Stomach (tissue), 9 donors: ENCODE measurements around the gene P4HA3. TPM values are rescaled to one million over a fixed set of nuclear protein-coding genes. Genes with fewer than 3 reads are reported as not detected.

Source experiments
- DNase-seq, 2 donors: peaks; one replicate each; pipeline versions ENCODE4 v3.0.0 to v3.0.0-alpha.2; 2013 to 2019
- H3K27ac ChIP-seq, 5 donors: fragments of 200-600 bp in 4 of 5; sonication (generic) in 4 of 5; one replicate each; pipeline ENCODE4 v1.5.1; 2013 to 2019; ENCODE audit warnings: mild to moderate bottlenecking in 1 of 5, moderate library complexity in 1 of 5
- H3K27me3 ChIP-seq, 3 donors: fragments of 200-600 bp; sonication (generic); one replicate each; pipeline ENCODE4 v1.5.1; 2017 to 2019; ENCODE audit warnings: mixed run types in 1 of 3
- H3K36me3 ChIP-seq, 4 donors: fragments of 200-600 bp; sonication (generic); 1 replicate in 3 of 4; 2 replicates in 1 of 4; pipeline ENCODE4 v1.5.1; 2016 to 2019
- H3K4me1 ChIP-seq, 4 donors: fragments of 200-600 bp; sonication (generic); one replicate each; pipeline ENCODE4 v1.5.1; 2016 to 2019
- H3K4me3 ChIP-seq, 4 donors: fragments of 200-600 bp; sonication (generic) in 3 of 4; one replicate each; pipeline ENCODE4 v1.5.1; 2016 to 2019; ENCODE audit warnings: mild to moderate bottlenecking in 1 of 4
- H3K9me3 ChIP-seq, 4 donors: fragments of 200-600 bp; sonication (generic); one replicate each; pipeline ENCODE4 v1.5.1; 2016 to 2019
- EP300 ChIP-seq: sonication (generic); formaldehyde crosslinking; IDR thresholded peaks from one replicate; pipeline ENCODE4 v1.6.1; 2017; ENCODE audit warnings: antibody characterized with exemption
- POLR2A ChIP-seq, 4 donors: fragments of 450-650 bp; IDR thresholded peaks; one replicate each; pipeline ENCODE4 v1.6.1; 2016; ENCODE audit warnings: antibody characterized with exemption in 4 of 4, control low read depth in 2 of 4, mild to moderate bottlenecking in 1 of 4, moderate library complexity in 1 of 4
- POLR2AphosphoS5 ChIP-seq, 3 donors: sonication (generic); formaldehyde crosslinking; IDR thresholded peaks; one replicate each; pipeline ENCODE4 v1.6.1; 2016; ENCODE audit warnings: antibody characterized with exemption in 3 of 3
- WGBS, 5 donors: extraction: QIAGEN DNeasy Blood & Tissue Kit in 3 of 5; methylation state at CpG; one replicate each; pipeline versions ENCODE4 v1.1.5 to v1.1.7; 2013 to 2018; 5-methylcytosine and 5-hydroxymethylcytosine counted together
- intact Hi-C: fragments of 100-400 bp; cut with DNase I; formaldehyde crosslinking; loops from one replicate; pipeline ENCODE4 v1.15.1; 2023; ENCODE audit warnings: low total_unique reads
- polyA plus RNA-seq, 3 donors: library from polyadenylated mRNA; stranded (reverse); fragments of 200-250 nt; gene quantifications; one replicate each; pipeline ENCODE4 v1.2.3, GENCODE V29; 2013
- total RNA-seq, 5 donors: library from RNA; depleted of rRNA; stranded (reverse); fragments of >200 nt; gene quantifications; one replicate each; pipeline versions ENCODE4 v1.1.0 to v1.2.3, GENCODE V29; 2014 to 2016
- TF ChIP-seq, protein P1 (sequence below), 7 experiments: fragments of 450-650 bp in 4 of 7; fragments of 200-600 bp in 3 of 7; sonication (generic) in 3 of 7; IDR thresholded peaks; one replicate each; pipeline ENCODE4 v1.5.1; 2016 to 2019; ENCODE audit warnings: antibody characterized with exemption in 7 of 7, control low read depth in 2 of 7, mild to moderate bottlenecking in 1 of 7
- donor health status: healthy with polysubstance abuse.
- donor health status: Bipolar disorder and iron deficiency.
- donor health status: healthy.

P4HA3 gene
- total and polyA plus RNA-seq, 8 donors: 0.28 to 2.6 (median 0.71) TPM; not detected in 4

DNA sequence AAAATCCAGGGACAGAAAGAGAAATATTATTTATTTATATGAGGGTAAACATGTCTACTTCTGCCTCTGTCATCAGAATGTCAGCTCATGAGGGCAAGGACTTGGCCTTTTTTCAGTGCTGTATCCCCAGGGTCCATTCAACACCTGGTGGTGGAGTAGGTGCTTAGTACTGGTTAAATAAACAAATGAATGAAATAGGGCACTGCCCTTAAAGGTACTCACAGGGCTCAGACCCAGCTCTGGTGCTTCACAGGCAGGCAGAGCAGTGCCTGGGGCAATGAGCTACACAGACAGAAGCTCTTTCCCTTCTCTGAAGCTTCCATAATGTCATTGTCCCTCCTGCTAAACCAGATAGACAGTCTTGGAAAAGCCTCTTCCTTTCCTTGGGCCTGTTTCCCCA is 30.9 kb downstream of the P4HA3 start:
- peaks cover 0 to 8% (median 0%) of the 10 kb centered on the region in 4 donors for H3K4me1 ChIP-seq
- H3K27me3 ChIP-seq: no peaks in the 10 kb centered on the region
- no peaks in the 10 kb centered on the region for H3K36me3 ChIP-seq
- intact Hi-C loops: no loop called here
- no peak overlapping the region for H3K27ac ChIP-seq
- H3K9me3 ChIP-seq: no peaks in the 10 kb centered on the region
- DNase-seq: no peak
- no peak for TF ChIP-seq POLR2A (IDR thresholded peaks at IDR 0.05)
- no peak for TF ChIP-seq EP300
- no peak for TF ChIP-seq POLR2AphosphoS5 (IDR thresholded peaks at IDR 0.05)
- TF ChIP-seq, protein P1, sequence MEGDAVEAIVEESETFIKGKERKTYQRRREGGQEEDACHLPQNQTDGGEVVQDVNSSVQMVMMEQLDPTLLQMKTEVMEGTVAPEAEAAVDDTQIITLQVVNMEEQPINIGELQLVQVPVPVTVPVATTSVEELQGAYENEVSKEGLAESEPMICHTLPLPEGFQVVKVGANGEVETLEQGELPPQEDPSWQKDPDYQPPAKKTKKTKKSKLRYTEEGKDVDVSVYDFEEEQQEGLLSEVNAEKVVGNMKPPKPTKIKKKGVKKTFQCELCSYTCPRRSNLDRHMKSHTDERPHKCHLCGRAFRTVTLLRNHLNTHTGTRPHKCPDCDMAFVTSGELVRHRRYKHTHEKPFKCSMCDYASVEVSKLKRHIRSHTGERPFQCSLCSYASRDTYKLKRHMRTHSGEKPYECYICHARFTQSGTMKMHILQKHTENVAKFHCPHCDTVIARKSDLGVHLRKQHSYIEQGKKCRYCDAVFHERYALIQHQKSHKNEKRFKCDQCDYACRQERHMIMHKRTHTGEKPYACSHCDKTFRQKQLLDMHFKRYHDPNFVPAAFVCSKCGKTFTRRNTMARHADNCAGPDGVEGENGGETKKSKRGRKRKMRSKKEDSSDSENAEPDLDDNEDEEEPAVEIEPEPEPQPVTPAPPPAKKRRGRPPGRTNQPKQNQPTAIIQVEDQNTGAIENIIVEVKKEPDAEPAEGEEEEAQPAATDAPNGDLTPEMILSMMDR (IDR thresholded peaks at IDR 0.05): no peak
- H3K4me3 ChIP-seq: no peak overlapping the region

DNA sequence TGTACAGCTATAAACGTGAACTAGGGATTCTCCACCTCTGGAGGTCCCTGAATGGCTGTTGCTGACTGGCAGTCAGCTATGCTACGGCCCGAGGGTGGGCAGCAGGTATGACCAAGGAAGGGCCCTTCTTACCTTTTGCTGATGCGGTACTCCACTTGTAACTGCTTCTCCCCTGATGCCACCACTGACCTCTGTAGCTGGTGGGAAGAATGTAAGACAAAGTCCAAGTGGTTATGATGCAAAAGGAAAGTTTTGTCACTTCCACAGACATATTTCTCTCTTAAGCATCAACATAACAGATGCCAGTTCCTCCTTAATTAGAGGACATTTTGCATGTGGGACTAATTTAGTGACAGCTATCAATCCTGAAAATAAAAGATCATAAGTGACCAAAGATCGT is 32.2 kb downstream of the P4HA3 start:
- H3K27me3 ChIP-seq: no peaks in the 10 kb centered on the region
- H3K9me3 ChIP-seq: no peaks in the 10 kb centered on the region
- H3K27ac ChIP-seq: peak overlapping the region in 4 of 5 donors; percentile 12 to 39 (median 22)
- DNase-seq: no peak
- no peaks in the 10 kb centered on the region for H3K36me3 ChIP-seq
- intact Hi-C loops: no loop called here
- no peak overlapping the region for H3K4me3 ChIP-seq
- TF ChIP-seq POLR2AphosphoS5 (IDR thresholded peaks at IDR 0.05) (no peak), EP300 (no peak)
- TF ChIP-seq, protein P1 (IDR thresholded peaks at IDR 0.05): no peak
- 80 to 87% (median 84%) methylated on average over 5 of the region's 5 CpGs for WGBS, 5 donors
- H3K4me1 ChIP-seq: peaks cover 0 to 8% (median 0%) of the 10 kb centered on the region in 4 donors

DNA sequence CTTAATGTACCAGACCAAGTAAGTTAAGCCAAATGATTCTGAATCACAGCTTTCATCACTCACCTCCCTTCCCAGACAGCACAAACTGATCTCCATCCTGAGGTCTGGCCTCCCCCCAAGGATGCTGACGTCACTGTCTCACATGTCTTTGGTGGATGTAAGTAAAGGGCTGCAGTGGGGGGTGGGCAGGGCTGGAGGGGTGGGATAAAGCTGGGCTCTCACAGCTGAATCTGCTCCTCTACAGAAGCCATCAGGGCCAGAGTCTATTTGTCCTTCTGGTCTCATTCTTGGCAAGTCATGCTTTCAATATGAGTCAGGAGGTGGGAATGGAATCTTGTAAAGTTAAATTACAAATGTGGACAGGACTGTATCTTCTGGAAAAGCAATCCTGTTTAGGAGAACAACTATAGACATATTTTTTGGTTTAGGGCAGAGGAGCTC is 32.7 kb downstream of the P4HA3 start:
- Histone ChIP-seq H3K4me3 (no peak overlapping the region), H3K9me3 (no peaks in the 10 kb centered on the region), H3K36me3 (no peaks in the 10 kb centered on the region), H3K27me3 (no peaks in the 10 kb centered on the region), H3K27ac (peak overlapping the region in 4 of 5 donors; percentile 12 to 39 (median 22)), H3K4me1 (peaks cover 0 to 5% (median 0%) of the 10 kb centered on the region in 4 donors)
- 56 to 76% (median 76%) methylated on average over 1 of the region's 1 CpG for WGBS, 5 donors
- TF ChIP-seq POLR2AphosphoS5 (IDR thresholded peaks at IDR 0.05): peak in 1 of 3 donors; percentile 12
- TF ChIP-seq EP300: no peak
- intact Hi-C loops: no loop called here
- peak in 1 of 2 donors; percentile 66 for DNase-seq

DNA sequence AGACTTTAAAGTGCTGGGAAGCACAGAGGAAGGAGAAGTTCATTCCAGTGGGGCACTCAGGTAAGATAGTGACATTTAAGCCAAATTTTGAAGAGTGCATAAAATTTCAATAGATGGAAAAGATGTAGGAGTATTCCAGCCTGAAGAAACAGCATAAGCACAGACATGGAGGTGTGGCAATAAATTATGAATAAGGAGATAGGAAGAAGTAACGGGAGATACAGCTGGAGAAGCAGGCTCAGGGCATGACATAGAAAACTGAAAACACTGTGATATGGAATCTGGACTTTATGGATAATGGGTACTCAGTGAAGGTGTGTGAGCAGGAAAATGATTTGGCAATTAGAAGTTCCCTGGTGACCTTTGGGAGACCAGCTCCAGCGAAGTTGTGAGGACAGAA is 33.3 kb downstream of the P4HA3 start:
- no peaks in the 10 kb centered on the region for H3K27me3 ChIP-seq

DNA sequence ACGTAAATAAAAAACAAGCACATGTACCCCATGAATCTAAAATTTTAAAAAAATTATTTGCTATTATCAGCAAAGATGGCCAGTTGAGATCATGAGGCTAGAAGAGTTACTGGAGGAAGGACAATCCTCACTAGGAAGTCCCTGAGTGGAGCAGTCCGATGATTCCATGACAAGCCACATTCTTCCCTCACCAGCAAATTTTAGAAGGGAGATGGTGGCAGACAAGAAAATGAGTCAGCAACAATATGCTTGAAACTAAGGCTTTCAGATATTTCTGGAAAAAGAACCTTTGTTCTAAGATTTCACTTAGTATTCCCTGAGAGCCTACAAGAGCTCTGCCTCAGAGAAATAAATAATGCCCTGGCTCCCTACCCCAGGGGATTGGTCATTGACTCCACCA is 34.9 kb downstream of the P4HA3 start:
- Histone ChIP-seq H3K36me3 (no peaks in the 10 kb centered on the region), H3K27me3 (no peaks in the 10 kb centered on the region), H3K4me1 (no peaks in the 10 kb centered on the region), H3K27ac (no peak overlapping the region), H3K9me3 (no peaks in the 10 kb centered on the region), H3K4me3 (no peak overlapping the region)
- DNase-seq: no peak
- intact Hi-C loops: no loop called here
- WGBS, 5 donors: 88 to 97% (median 94%) methylated on average over 2 of the region's 2 CpGs
- TF ChIP-seq POLR2A (IDR thresholded peaks at IDR 0.05) (no peak), POLR2AphosphoS5 (IDR thresholded peaks at IDR 0.05) (no peak), EP300 (no peak)
- TF ChIP-seq, protein P1 (IDR thresholded peaks at IDR 0.05): no peak

More for the DNA sequence above, 33.3 kb downstream of the P4HA3 start:
- TF ChIP-seq POLR2A (IDR thresholded peaks at IDR 0.05) (no peak), EP300 (no peak), POLR2AphosphoS5 (IDR thresholded peaks at IDR 0.05) (no peak)
- TF ChIP-seq, protein P1 (IDR thresholded peaks at IDR 0.05): no peak
- DNase-seq: no peak
- WGBS, 5 donors: 79 to 92% (median 81%) methylated on average over 2 of the region's 2 CpGs
- Histone ChIP-seq H3K27ac (peak overlapping the region in 1 of 5 donors; percentile 23), H3K9me3 (no peaks in the 10 kb centered on the region), H3K4me1 (no peaks in the 10 kb centered on the region), H3K4me3 (no peak overlapping the region), H3K36me3 (no peaks in the 10 kb centered on the region)
- intact Hi-C loops: no loop called here
